Measurements from ENCODE around the gene ZNF280D.

ZNF280D gene

DNA sequence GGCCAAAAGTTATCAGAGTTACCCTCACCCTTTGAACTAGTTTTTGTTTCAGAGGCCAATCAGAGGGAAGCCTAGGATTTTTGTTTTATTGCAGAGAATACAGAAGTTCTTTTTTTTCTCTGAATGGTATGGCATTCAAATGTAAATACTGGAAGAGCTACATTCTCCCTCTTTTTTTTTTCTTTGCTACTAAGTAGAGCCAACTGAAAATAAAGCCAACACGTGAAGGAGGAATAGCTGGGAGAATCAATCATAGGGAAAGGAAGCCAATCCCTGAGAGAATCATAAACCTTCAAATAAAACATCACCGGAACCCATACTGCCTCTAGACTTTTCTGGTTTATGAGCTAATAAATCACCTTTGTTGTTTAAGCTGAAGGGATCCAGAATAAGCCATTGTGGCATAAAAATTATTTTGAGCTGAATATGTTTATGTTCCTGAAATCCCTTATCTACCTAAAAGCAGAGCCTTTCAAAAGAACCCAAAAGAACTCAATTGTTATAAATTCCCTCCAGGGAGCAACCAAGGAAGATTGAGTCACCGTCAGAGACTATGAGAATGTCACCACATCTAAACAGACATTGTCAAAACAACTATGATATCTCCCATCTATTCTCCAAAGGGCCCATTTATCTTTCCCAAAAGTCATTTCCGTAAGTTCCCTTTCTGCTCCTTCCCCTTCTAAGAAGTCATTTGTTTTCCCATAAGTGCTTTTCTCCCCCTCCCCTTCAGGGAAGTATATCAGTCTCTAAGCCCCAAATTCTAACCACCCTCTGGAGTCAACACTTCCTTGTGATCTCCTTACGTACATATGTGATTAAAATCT, 3.8 kb upstream of the ZNF280D start:
- Mint-ChIP-seq H3K27ac (no peak overlapping the region), H3K27me3 (ENCODE audit: low read depth) (peaks cover 4% of the 10 kb centered on the region), H3K4me3 (no peak overlapping the region), H3K4me1 (ENCODE audit: low read depth) (peaks cover 10% of the 10 kb centered on the region), H3K36me3 (ENCODE audit: low read depth) (peaks cover 5% of the 10 kb centered on the region), H3K9me3 (peaks cover 8% of the 10 kb centered on the region)

DNA sequence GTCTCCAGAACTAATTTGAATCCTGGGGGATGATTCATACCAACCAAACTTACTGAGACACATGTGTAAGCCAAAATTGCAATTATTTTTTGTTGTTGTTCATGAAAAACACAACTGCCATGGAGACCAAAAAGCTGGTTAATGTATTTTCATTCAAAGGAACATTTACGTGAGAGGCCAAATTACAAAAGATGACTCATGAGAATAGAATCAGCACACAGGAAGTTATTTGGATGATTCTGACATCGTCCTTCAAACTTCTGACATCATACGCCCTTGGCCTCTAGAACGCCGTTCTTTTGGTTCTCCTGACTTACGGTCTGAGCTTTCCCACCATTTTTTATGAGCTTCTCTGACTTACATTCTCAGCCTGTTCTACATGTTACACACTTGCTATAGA, 3.0 kb upstream of the ZNF280D start:
- no peak overlapping the region for H3K4me3 Mint-ChIP-seq
- peaks cover 2% of the 10 kb centered on the region for H3K27me3 Mint-ChIP-seq (ENCODE audit: low read depth)
- peaks cover 15% of the 10 kb centered on the region for H3K4me1 Mint-ChIP-seq (ENCODE audit: low read depth)
- peaks cover 6% of the 10 kb centered on the region for H3K36me3 Mint-ChIP-seq (ENCODE audit: low read depth)
- peaks cover 8% of the 10 kb centered on the region for H3K9me3 Mint-ChIP-seq
- H3K27ac Mint-ChIP-seq = no peak overlapping the region

DNA sequence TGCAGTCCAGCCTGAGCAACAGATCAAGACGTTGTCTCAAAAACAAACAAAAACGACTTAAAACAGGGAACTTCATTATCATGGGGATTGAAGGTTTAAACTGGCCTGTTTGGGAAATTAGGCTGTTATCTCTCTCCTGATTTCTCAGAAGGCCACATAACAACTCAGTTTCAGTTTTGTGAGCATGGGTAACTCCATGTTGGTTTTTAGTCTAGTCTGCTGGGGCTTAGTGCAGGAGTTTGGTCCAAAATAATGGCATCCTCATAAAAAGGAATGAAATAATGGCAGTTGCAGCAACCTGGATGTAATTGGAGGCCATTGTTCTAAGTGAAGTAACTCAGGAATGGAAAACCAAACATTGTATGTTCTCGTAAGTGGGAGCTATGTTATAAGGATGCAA, 2.3 kb upstream of the ZNF280D start:
- peaks cover 22% of the 10 kb centered on the region for H3K4me1 Mint-ChIP-seq (ENCODE audit: low read depth)
- no peaks in the 10 kb centered on the region for H3K27me3 Mint-ChIP-seq (ENCODE audit: low read depth)
- no peak overlapping the region for H3K27ac Mint-ChIP-seq
- peaks cover 13% of the 10 kb centered on the region for H3K36me3 Mint-ChIP-seq (ENCODE audit: low read depth)
- H3K9me3 Mint-ChIP-seq = peaks cover 8% of the 10 kb centered on the region
- H3K4me3 Mint-ChIP-seq = no peak overlapping the region

DNA sequence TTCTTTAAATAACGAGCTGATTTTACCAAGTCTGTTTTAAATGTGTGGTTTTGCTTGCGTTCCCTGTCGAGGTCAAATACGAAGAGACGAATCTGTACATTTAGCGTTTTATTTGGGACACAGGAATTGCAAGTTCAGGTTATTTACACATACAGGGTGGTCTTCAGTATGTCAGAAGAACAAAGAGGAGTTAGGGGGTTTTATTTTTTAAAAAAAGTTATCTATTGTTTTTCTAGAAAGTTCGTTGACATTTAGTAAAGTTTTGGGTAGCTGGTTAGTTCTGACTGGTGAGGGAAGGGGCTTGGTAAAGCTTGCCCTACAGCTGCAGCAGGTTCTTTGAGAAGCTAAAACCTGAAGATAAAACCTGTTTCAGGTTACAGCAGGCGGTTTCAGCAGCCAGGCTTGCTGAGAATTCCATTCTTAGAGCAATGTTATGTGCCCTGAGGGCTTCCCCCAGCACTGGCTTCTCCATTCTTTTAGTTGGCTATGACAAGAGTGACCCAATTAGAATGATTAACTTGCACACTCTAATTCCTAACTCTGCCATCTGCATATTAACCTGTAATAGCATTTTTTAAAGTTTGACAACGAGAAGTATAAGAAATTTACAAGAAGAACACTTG, 815 bp upstream of the ZNF280D start:
- H3K9me3 Mint-ChIP-seq = peaks cover 8% of the 10 kb centered on the region
- H3K27ac Mint-ChIP-seq = peak overlapping the region; percentile 28
- peak overlapping the region; percentile 25 for H3K4me3 Mint-ChIP-seq
- peaks cover 19% of the 10 kb centered on the region for H3K36me3 Mint-ChIP-seq (ENCODE audit: low read depth)
- H3K4me1 Mint-ChIP-seq (ENCODE audit: low read depth) = peaks cover 29% of the 10 kb centered on the region
- no peaks in the 10 kb centered on the region for H3K27me3 Mint-ChIP-seq (ENCODE audit: low read depth)

DNA sequence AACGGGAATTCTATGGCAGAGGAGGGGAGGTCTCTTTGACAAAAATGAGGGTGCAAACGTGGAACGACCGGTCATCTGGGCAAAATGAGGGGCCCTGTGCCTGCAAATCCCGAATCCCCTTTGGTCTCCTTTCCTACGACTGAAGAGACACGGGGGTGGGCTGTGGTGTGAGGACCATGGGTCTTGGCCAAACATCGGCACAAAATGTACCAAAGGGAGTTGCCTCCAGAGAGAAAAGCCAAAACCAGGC, 498 bp downstream of the ZNF280D start:
- Mint-ChIP-seq H3K27me3 (ENCODE audit: low read depth) (no peaks in the 10 kb centered on the region), H3K4me1 (ENCODE audit: low read depth) (peaks cover 29% of the 10 kb centered on the region), H3K27ac (peak overlapping the region; percentile 97), H3K9me3 (peaks cover 8% of the 10 kb centered on the region), H3K36me3 (ENCODE audit: low read depth) (peaks cover 27% of the 10 kb centered on the region), H3K4me3 (peak overlapping the region; percentile 99)

DNA sequence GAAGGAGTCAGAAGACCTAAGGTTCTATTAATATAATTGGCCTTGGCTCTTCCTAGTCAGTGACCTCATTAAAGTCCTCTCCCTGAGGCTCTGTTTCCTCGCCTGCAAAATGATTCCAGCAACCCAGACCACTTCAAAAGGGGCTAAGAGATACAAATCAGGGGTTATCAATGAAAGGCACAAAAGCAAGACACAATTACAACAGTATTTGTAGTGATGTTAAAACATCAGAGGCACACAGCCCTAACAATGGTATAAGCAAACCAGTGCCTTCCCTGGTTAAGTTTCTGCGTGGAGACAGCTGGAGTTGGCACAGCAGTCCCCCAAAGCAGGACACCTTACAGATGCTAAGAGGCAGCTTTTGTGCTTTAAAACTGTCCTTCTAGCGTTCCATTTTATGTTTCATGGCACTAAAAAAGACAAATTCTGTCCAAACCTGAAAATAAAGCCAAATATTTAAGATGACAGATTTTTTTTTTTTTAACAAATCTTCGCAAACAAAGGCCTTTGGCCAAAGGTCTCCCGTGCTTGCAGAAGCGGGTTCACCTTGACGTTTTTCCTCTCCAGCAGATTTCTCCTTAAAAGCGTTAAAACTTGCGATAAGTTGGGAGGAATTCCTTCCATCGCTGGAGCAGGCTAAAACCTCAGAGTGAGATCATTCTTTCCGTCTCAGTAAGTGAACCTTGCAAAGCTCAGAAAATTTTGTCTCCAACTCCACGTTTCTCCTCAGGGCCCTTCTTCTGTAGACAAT, 999 bp downstream of the ZNF280D start:
- Mint-ChIP-seq H3K4me3 (peak overlapping the region; percentile 99), H3K27me3 (ENCODE audit: low read depth) (no peaks in the 10 kb centered on the region), H3K27ac (peak overlapping the region; percentile 97), H3K9me3 (peaks cover 8% of the 10 kb centered on the region), H3K36me3 (ENCODE audit: low read depth) (peaks cover 30% of the 10 kb centered on the region), H3K4me1 (ENCODE audit: low read depth) (peaks cover 31% of the 10 kb centered on the region)

DNA sequence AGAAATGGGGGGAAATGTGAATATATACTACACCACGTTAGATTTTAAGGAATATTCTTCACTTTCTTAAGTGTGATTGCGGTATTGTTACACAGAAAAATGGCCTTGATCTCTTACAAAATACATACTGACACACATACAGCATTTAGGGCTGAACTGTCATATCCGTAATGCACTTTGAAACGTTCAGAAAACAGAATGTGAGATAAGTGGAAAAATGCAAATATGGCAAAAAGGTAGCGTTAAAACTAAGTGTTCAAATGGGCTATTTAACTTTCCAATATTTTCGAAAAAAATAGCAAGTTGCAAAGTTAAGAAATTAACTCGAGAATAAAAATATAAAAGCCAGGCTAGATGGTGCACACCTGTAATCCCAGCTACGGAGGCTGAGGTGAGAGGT, 1.8 kb downstream of the ZNF280D start:
- Mint-ChIP-seq H3K27ac (no peak overlapping the region), H3K9me3 (peaks cover 8% of the 10 kb centered on the region)

DNA sequence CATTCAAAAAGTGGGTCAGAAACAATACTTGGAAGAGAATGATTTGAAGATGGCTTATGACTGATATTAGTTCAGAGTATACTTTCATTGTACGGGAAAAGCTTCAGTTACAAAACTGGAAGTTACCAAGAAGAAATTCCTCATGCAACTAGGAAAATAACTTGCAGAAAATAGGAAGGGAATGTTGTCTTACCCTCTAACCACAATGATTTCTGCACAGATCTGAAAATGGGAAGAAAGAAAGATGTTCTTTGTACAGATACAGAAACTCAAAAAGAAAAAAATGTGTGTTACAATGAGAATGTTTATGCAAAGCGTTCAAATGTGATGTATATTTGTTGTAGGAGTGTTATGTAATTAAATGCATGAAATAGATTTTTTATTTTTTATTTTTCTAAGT, 3.7 kb downstream of the ZNF280D start:
- Mint-ChIP-seq H3K9me3 (peaks cover under 1% of the 10 kb centered on the region), H3K27me3 (ENCODE audit: low read depth) (no peaks in the 10 kb centered on the region), H3K27ac (no peak overlapping the region), H3K4me1 (ENCODE audit: low read depth) (peaks cover 34% of the 10 kb centered on the region), H3K36me3 (ENCODE audit: low read depth) (peaks cover 38% of the 10 kb centered on the region), H3K4me3 (no peak overlapping the region)

More for the DNA sequence above, 1.8 kb downstream of the ZNF280D start:
- Mint-ChIP-seq H3K36me3 (ENCODE audit: low read depth) (peaks cover 36% of the 10 kb centered on the region), H3K27me3 (ENCODE audit: low read depth) (no peaks in the 10 kb centered on the region), H3K4me3 (peak overlapping the region; percentile 99), H3K4me1 (ENCODE audit: low read depth) (peaks cover 33% of the 10 kb centered on the region)

DNA sequence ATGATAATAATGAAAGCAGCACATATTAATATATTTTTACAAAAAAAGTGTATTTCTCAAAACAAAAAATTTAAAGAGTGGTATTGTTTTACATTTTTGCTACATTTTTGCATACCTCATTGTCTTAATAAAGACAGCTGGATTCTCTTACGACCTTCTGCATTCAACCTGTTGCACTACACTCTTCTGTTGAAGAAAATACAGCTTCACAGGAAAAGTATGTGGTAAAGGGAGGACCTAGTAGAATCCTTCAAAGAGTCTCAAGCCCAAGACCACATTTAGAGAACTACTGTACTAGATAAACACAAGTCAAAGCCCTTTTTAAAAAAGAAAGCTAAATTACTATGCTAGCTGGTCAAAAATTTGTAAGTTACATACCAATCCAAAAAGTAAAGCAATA, 7.9 kb downstream of the ZNF280D start:
- H3K9me3 Mint-ChIP-seq = peaks cover 7% of the 10 kb centered on the region
- no peaks in the 10 kb centered on the region for H3K27me3 Mint-ChIP-seq (ENCODE audit: low read depth)
- no peak overlapping the region for H3K4me3 Mint-ChIP-seq
- no peak overlapping the region for H3K27ac Mint-ChIP-seq
- H3K36me3 Mint-ChIP-seq (ENCODE audit: low read depth) = peaks cover 41% of the 10 kb centered on the region
- H3K4me1 Mint-ChIP-seq (ENCODE audit: low read depth) = peaks cover 32% of the 10 kb centered on the region

DNA sequence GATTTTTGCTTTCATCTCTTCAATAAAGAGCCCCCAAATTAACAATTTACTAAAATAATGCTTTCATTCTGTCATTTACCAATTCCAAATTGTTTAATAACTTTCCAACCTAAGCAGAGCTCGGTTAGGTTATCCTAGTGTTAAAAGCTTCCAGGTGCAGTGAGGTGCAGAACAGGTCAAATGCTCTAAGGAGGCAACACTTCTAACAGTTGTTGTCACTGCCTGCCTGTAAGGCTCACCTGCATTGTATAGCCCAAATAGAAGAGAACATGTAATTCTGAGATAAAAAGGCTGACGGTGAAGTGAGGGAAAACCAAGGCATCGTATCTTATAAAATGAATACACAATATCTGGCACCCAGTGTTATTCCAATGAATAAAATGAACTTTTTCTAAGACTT, 9.1 kb downstream of the ZNF280D start:
- Mint-ChIP-seq H3K4me3 (no peak overlapping the region), H3K27me3 (ENCODE audit: low read depth) (no peaks in the 10 kb centered on the region), H3K4me1 (ENCODE audit: low read depth) (peaks cover 36% of the 10 kb centered on the region), H3K36me3 (ENCODE audit: low read depth) (peaks cover 39% of the 10 kb centered on the region), H3K27ac (no peak overlapping the region), H3K9me3 (peaks cover 10% of the 10 kb centered on the region)

DNA sequence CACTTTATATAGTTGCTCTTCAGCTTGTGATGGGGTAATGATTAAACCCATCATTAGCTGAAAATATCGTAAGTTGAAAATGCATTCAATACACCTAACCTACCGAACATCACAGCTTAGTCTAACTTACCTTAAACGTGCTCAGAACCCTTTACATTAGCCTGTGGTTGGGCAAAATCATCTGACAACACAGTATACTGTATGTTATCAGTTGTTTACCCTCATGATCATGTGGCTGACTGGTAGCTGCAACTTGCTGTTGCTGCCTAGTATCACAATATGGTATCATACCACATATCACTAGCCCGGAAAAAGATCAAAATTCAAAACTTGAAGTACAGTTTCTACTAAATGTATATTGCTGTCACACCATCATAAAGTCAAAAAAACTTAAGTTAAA, 9.5 kb downstream of the ZNF280D start:
- Mint-ChIP-seq H3K27me3 (ENCODE audit: low read depth) (no peaks in the 10 kb centered on the region), H3K4me3 (no peak overlapping the region), H3K4me1 (ENCODE audit: low read depth) (peaks cover 37% of the 10 kb centered on the region), H3K36me3 (ENCODE audit: low read depth) (peaks cover 36% of the 10 kb centered on the region), H3K9me3 (peaks cover 10% of the 10 kb centered on the region), H3K27ac (no peak overlapping the region)

DNA sequence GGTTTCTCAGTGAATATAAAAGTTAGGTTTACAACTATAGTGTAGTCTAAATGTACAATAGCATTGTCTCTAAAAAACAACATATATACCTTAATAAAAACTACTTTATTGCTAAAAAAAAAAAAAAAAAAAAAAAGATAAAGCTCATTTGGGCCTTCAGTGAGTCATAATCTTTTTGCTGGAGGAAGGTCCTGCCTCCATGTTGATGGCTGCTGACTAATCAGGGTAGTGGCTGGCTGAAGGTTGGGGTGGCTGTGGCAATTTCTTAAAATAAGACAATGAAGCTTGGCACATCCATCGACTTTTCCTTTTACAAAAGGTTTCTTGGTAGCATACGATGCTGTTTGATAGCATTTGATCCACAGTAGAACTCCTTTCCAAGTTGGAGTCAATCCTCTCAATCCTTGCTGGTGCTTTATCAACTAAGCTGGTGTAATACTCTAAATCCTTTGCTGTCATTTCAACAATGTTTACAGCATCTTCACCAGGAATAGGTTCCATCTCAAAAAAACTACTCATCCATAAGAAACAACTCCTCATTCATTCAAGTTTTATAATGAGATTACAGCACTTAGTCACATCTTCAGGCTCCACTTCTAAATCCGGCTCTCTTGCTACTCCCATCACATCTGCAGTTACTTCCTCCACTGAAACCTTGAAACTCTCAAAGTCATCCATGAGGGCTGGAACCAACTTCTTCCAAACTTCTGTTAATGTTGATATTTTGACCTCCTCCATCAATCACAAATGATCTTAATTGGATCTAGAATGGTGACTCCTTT, 13.3 kb downstream of the ZNF280D start:
- Mint-ChIP-seq H3K4me1 (ENCODE audit: low read depth) (peaks cover 30% of the 10 kb centered on the region), H3K4me3 (no peak overlapping the region), H3K27ac (no peak overlapping the region), H3K9me3 (peaks cover 10% of the 10 kb centered on the region), H3K27me3 (ENCODE audit: low read depth) (no peaks in the 10 kb centered on the region), H3K36me3 (ENCODE audit: low read depth) (peaks cover 19% of the 10 kb centered on the region)

DNA sequence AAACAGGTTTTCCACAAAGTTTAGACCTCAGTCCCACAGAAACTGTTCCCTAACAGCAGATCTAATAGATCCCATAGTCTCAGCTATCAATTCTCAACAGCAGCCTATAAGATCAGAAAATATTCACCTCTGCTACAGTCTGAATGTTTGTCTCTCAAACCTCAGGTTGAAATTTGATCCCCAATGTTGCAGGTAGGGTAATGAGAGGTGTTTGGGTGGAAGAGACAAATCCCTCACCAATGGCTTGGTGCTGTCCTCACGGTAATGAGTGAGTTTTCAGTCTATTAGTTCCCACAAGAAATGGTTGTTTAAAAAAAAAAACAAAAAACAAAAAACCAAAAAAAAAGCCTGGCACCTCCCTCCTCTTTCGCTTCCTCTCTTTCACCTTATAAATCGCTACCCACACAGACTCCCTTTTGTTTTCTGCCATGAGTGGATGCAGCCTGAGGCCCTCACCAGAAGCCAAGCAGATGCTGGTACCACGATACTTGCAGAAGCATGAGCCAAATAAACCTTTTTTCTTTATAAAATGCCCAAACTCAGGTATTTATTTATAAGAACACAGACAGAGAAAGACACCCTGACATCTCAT, 14.2 kb downstream of the ZNF280D start:
- Mint-ChIP-seq H3K27ac (no peak overlapping the region), H3K27me3 (ENCODE audit: low read depth) (no peaks in the 10 kb centered on the region)

DNA sequence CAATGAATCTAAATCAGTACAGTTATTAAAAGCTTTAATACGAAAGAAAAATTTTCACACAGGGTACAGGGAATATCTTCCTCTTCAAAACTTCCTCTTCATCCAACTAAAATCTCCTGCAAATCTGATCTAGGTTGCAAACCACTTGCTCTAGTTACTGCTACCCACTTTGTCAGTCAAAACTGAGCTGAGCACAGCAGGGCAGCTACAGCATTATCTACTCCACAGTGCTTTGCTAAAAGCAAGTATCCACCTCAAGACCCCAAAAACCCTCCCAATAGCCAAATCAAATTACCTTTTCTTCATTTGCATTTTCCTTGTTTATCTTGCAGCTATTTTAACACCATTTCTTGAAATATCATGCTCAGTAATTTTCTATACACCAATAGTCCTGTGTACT, 14.7 kb downstream of the ZNF280D start:
- Mint-ChIP-seq H3K9me3 (peaks cover 10% of the 10 kb centered on the region), H3K4me1 (ENCODE audit: low read depth) (peaks cover 24% of the 10 kb centered on the region), H3K27ac (no peak overlapping the region), H3K27me3 (ENCODE audit: low read depth) (no peaks in the 10 kb centered on the region), H3K4me3 (no peak overlapping the region), H3K36me3 (ENCODE audit: low read depth) (peaks cover 15% of the 10 kb centered on the region)

More for the DNA sequence above, 14.2 kb downstream of the ZNF280D start:
- Mint-ChIP-seq H3K9me3 (peaks cover 10% of the 10 kb centered on the region), H3K4me3 (no peak overlapping the region), H3K4me1 (ENCODE audit: low read depth) (peaks cover 30% of the 10 kb centered on the region), H3K36me3 (ENCODE audit: low read depth) (peaks cover 18% of the 10 kb centered on the region)
